IMR-90 (cell line): Measurements from ENCODE around the gene FICD. TPM values are rescaled to one million over a fixed set of nuclear protein-coding genes. Genes with fewer than 3 reads are reported as not detected.
A peak's percentile ranks its signal among the peaks of the same experiment; 100 is the strongest.

Experiments used
- ATAC-seq: fragments of 200-7000 bp; cut with Tn5 transposase; 2 replicates; pipeline ENCODE4 v1.9.1; 2020; ENCODE audit warnings: low read depth, mild to moderate bottlenecking, moderate library complexity
- BruUV-seq: library from RNA; stranded (reverse); fragments of 400-500 nt; replicated peaks from 2 replicates; lab custom pipeline; 2021; lab: Mats Ljungman, UMichigan
- CTCF ChIA-PET: fragments of 300-600 bp; formaldehyde crosslinking; extraction: SDS; loops from one replicate; lab custom pipeline; 2021; ENCODE audit warnings: antibody characterized with exemption; lab: Yijun Ruan, JAX
- POLR2A ChIA-PET: fragments of 300-600 bp; sonication (Branson Sonifier 250); formaldehyde crosslinking; loops from one replicate; lab custom pipeline; 2022; ENCODE audit warnings: antibody characterized with exemption; ENCODE audit not compliant: unreplicated experiment; lab: Charles Lee
- DNase-seq: peaks from one replicate; pipeline ENCODE4 v3.0.0; 2013
- H2AFZ ChIP-seq: replicated peaks from 2 replicates; pipeline ENCODE3; 2013; ENCODE audit warnings: low read length, mild to moderate bottlenecking; ENCODE audit not compliant: poor library complexity
- H2AK5ac ChIP-seq: 2 replicates; pipeline ENCODE4 v1.6.1; 2013; ENCODE audit warnings: low read depth, low read length, inconsistent platforms
- H2AK9ac ChIP-seq: replicated peaks from 2 replicates; pipeline ENCODE3; 2013; ENCODE audit warnings: mild to moderate bottlenecking, low read depth, low read length, moderate library complexity; ENCODE audit not compliant: poor library complexity
- H2BK120ac ChIP-seq: 2 replicates; pipeline ENCODE4 v1.6.1; 2013; ENCODE audit warnings: low read depth, low read length, inconsistent platforms
- H2BK15ac ChIP-seq: 3 replicates; pipeline ENCODE4 v1.6.1; 2013; ENCODE audit warnings: low read depth, low read length, inconsistent platforms
- H2BK20ac ChIP-seq: 2 replicates; pipeline ENCODE4 v1.6.1; 2013; ENCODE audit warnings: low read depth, mild to moderate bottlenecking, inconsistent platforms, low read length, moderate library complexity
- H2BK5ac ChIP-seq: 2 replicates; pipeline ENCODE4 v1.6.1; 2013; ENCODE audit warnings: mild to moderate bottlenecking, low read depth, low read length, inconsistent platforms; ENCODE audit not compliant: poor library complexity, severe bottlenecking
- H3K14ac ChIP-seq: replicated peaks from 2 replicates; pipeline ENCODE4 v1.6.1; 2013; ENCODE audit warnings: low read depth, low read length, inconsistent platforms
- H3K18ac ChIP-seq: 2 replicates; pipeline ENCODE4 v1.6.1; 2013; ENCODE audit warnings: low read depth, low read length, control low read depth
- H3K23ac ChIP-seq: 2 replicates; pipeline ENCODE4 v1.6.1; 2013; ENCODE audit warnings: low read depth, low read length, inconsistent platforms
- H3K27ac ChIP-seq: 2 replicates; pipeline ENCODE4 v1.5.1; 2013; ENCODE audit warnings: mild to moderate bottlenecking, control low read depth, low read length; ENCODE audit not compliant: insufficient read depth
- H3K27me3 ChIP-seq: 2 replicates; pipeline ENCODE4 v1.6.1; 2013; ENCODE audit warnings: low read length; ENCODE audit not compliant: control insufficient read depth, insufficient read depth
- H3K36me3 ChIP-seq: 2 replicates; pipeline ENCODE4 v1.6.1; 2013; ENCODE audit warnings: low read length, mixed read lengths; ENCODE audit not compliant: control insufficient read depth, insufficient read depth
- H3K4ac ChIP-seq: 2 replicates; pipeline ENCODE4 v1.6.1; 2013; ENCODE audit warnings: low read depth, low read length, inconsistent platforms
- H3K4me1 ChIP-seq: 2 replicates; pipeline ENCODE4 v1.6.1; 2013; ENCODE audit warnings: low read length, mixed read lengths; ENCODE audit not compliant: control insufficient read depth, insufficient read depth
- H3K4me2 ChIP-seq: 2 replicates; pipeline ENCODE4 v1.6.1; 2013; ENCODE audit warnings: low read depth, mild to moderate bottlenecking, control low read depth, low read length, moderate library complexity
- H3K4me3 ChIP-seq: 2 replicates; pipeline ENCODE4 v1.5.1; 2013; ENCODE audit warnings: low read depth, mild to moderate bottlenecking, control low read depth, low read length, moderate library complexity; ENCODE audit not compliant: insufficient read depth
- H3K56ac ChIP-seq: 2 replicates; pipeline ENCODE4 v1.6.1; 2013; ENCODE audit warnings: low read length, inconsistent platforms; ENCODE audit not compliant: insufficient read depth; ENCODE audit errors: extremely low read depth
- H3K79me1 ChIP-seq, 2 experiments: 2 replicates each; pipeline ENCODE4 v1.6.1; 2013; ENCODE audit warnings: low read length in 2 of 2, inconsistent platforms in 1 of 2, low read depth in 1 of 2
- H3K9ac ChIP-seq: 2 replicates; pipeline ENCODE4 v1.6.1; 2013; ENCODE audit warnings: low read depth, low read length, control low read depth
- H3K9me1 ChIP-seq: 2 replicates; pipeline ENCODE4 v1.6.1; 2013; ENCODE audit warnings: low read length, inconsistent platforms; ENCODE audit not compliant: insufficient read depth
- H3K9me3 ChIP-seq: 2 replicates; pipeline ENCODE4 v1.6.1; 2013; ENCODE audit warnings: low read length; ENCODE audit not compliant: control insufficient read depth, insufficient read depth
- H4K20me1 ChIP-seq: 2 replicates; pipeline ENCODE4 v1.6.1; 2013; ENCODE audit warnings: low read length, inconsistent platforms; ENCODE audit not compliant: insufficient read depth
- H4K5ac ChIP-seq: 2 replicates; pipeline ENCODE4 v1.6.1; 2013; ENCODE audit warnings: mild to moderate bottlenecking, low read depth, low read length, control low read depth
- H4K8ac ChIP-seq, 2 experiments: 2 replicates each; pipeline ENCODE4 v1.6.1; 2013; ENCODE audit warnings: low read depth in 2 of 2, low read length in 2 of 2, control low read depth in 1 of 2, inconsistent platforms in 1 of 2
- H4K91ac ChIP-seq: 2 replicates; pipeline ENCODE4 v1.6.1; 2013; ENCODE audit warnings: low read depth, low read length, inconsistent platforms; ENCODE audit not compliant: insufficient read depth
- BHLHE40 ChIP-seq: fragments of 150-350 bp; IDR thresholded peaks from 2 replicates; pipeline ENCODE4 v1.6.1; 2016; ENCODE audit warnings: mild to moderate bottlenecking, low read depth, low read length
- CEBPB ChIP-seq: IDR thresholded peaks from 2 replicates; pipeline ENCODE4 v1.6.1; 2012; ENCODE audit warnings: low read depth, low read length, improper control_type of control experiment
- CHD1 ChIP-seq: IDR thresholded peaks from 2 replicates; pipeline ENCODE4 v1.6.1; 2012; ENCODE audit warnings: low read depth, low read length, improper control_type of control experiment
- FOS ChIP-seq: fragments of 150-350 bp; IDR thresholded peaks from 2 replicates; pipeline ENCODE4 v1.6.1; 2016; ENCODE audit warnings: low read depth, low read length
- MAZ ChIP-seq: IDR thresholded peaks from 2 replicates; pipeline ENCODE4 v1.6.1; 2012; ENCODE audit warnings: low read depth, mild to moderate bottlenecking, low read length, improper control_type of control experiment, moderate library complexity, borderline replicate concordance
- MXI1 ChIP-seq: IDR thresholded peaks from 2 replicates; pipeline ENCODE4 v1.6.1; 2012; ENCODE audit warnings: low read depth, mild to moderate bottlenecking, low read length, moderate library complexity, borderline replicate concordance
- NFE2L2 ChIP-seq: fragments of 150-350 bp; IDR thresholded peaks from 2 replicates; pipeline ENCODE4 v1.6.1; 2016; ENCODE audit warnings: low read depth, mild to moderate bottlenecking, low read length
- RFX5 ChIP-seq: IDR thresholded peaks from 2 replicates; pipeline ENCODE4 v1.8.0; 2012; ENCODE audit warnings: low read depth, mild to moderate bottlenecking, low read length, moderate library complexity
- SMC3 ChIP-seq: fragments of 150-350 bp; IDR thresholded peaks from 2 replicates; pipeline ENCODE4 v1.6.1; 2016; ENCODE audit warnings: low read depth, mild to moderate bottlenecking, antibody characterized with exemption, low read length, moderate library complexity
- WGBS, 2 experiments: methylation state at CpG; one replicate each; pipeline versions ENCODE4 v1.1.5 to v1.1.7; 2013; ENCODE audit warnings: missing lambda C conversion rate in 2 of 2; ENCODE audit not compliant: insufficient read length in 1 of 2; ENCODE audit errors: extremely low coverage in 2 of 2; 5-methylcytosine and 5-hydroxymethylcytosine counted together
- dilution Hi-C: fragments of 300-500 bp; cut with HindIII; formaldehyde crosslinking; loops from one replicate; pipeline ENCODE4 v1.14.3; 2018; ENCODE audit warnings: low sequenced_read_pairs; ENCODE audit not compliant: unreplicated experiment
- in situ Hi-C: fragments of 300-500 bp; cut with MboI; formaldehyde crosslinking; loops from 3 replicates; pipeline ENCODE4 v1.14.3; 2019; ENCODE audit warnings: low sequenced_read_pairs, inconsistent platforms, mixed read lengths
- intact Hi-C: fragments of 100-400 bp; cut with micrococcal nuclease; formaldehyde crosslinking; loops from 2 replicates; pipeline ENCODE4 v1.10.0; 2022
- polyA plus RNA-seq, 3 experiments: library from polyadenylated mRNA; depleted of rRNA; stranded (reverse); fragments of >200 nt; gene quantifications; 2 replicates each; pipeline ENCODE4 v1.2.3, GENCODE V29; 2012; ENCODE audit warnings: low replicate concordance in 1 of 3
- total RNA-seq: library from RNA; depleted of rRNA; stranded (reverse); fragments of >200 nt; gene quantifications from 2 replicates; pipeline ENCODE4 v1.2.3, GENCODE V29; 2012
- TF ChIP-seq, protein P1 (sequence below): fragments of 150-350 bp; IDR thresholded peaks from 2 replicates; pipeline ENCODE4 v1.6.1; 2016; ENCODE audit warnings: low read depth, mild to moderate bottlenecking, low read length, moderate library complexity, borderline replicate concordance
- TF ChIP-seq, protein P2 (sequence below): conservative IDR thresholded peaks from 2 replicates; pipeline ENCODE4 v1.5.1; 2012; ENCODE audit warnings: mild to moderate bottlenecking, low read depth, low read length, improper control_type of control experiment
- TF ChIP-seq, protein P3 (sequence below): fragments of 150-350 bp; IDR thresholded peaks from 2 replicates; pipeline ENCODE4 v1.6.1; 2017; ENCODE audit warnings: mild to moderate bottlenecking, antibody characterized with exemption, low read length, low read depth

The FICD gene
- total and polyA plus RNA-seq, 2 of the 4 experiments (the other 2 are of a cell fraction), result 4.0 to 11.3 TPM

DNA sequence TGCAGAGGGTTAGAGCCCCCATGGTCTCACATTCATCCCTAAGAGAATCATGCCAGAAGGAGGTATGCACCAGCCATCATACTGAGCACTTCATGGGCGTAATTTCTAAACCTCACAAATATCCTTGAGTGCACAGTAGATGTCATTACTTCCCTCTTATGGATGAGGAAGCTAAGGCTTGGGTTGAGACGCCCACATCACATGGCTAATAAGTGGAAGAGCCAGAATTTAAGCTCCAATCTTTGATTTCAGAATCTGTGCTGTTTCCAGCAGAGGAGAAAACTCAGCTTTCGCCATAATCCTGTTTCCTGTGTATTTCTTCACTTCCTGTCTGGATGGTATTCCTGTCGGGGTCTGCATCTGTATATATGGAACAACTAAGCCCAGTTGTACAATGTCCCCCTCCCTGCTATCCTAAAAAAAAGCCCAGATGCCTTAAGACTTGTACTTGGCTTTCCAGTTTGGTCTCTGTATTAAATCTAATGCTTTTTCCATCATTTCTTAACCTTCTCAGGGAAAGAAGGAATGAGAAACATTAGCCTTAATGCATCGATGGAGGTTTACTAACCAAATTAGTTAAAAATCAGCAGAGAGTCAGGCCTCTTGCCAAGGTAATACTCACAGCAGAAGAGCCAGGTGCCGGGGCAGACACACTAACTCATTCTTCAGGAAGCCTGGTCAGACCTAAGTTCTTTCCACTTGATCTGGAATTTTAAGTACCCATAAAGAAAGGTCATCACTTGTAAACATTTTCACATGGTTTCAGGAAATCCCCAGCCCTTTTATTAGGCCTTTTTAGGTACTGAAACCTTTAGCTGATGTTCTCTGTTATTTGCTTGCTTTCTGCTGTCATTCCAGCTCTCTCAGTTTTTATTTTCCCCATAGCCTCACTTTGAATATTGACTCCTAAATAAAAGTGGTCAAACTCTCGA lies 52.6 kb downstream of the FICD start:
- BruUV-seq, result no TSS peak
- Histone ChIP-seq H2AFZ (no peak overlapping the region), H2BK5ac (no peak overlapping the region), H3K4ac (no peak overlapping the region), H2BK120ac (no peak overlapping the region), H3K36me3 (peaks cover 38% of the 10 kb centered on the region), H3K4me2 (no peak overlapping the region), H3K27ac (no peak overlapping the region), H3K9me3 (no peaks in the 10 kb centered on the region), H2AK5ac (no peak overlapping the region), H2BK15ac (no peak overlapping the region), H3K27me3 (no peaks in the 10 kb centered on the region), H3K23ac (no peak overlapping the region), H3K18ac (no peak overlapping the region), H3K9me1 (no peaks in the 10 kb centered on the region), H4K8ac (no peak overlapping the region), H3K14ac (no peak overlapping the region), H4K5ac (no peak overlapping the region), H3K4me3 (no peak overlapping the region), H3K4me1 (no peaks in the 10 kb centered on the region), H4K20me1 (0 out of 2 replicates have a peak, but pooled peaks cover 4% of the 10 kb centered on the region), H4K91ac (no peak overlapping the region), H3K9ac (no peak overlapping the region), H3K79me1 (peaks cover 14 to 24% of the 10 kb centered on the region in 2 experiments), H2AK9ac (no peak overlapping the region), H3K56ac (no peak overlapping the region), H2BK20ac (no peak overlapping the region)
- dilution Hi-C loops (no loop called here), in situ Hi-C loops (loop anchor here (5.0 to 10.0 kb wide), 3 partner anchors 50 to 387 kb away; no protein-coding TSS in a partner anchor), intact Hi-C loops (no loop called here)
- WGBS, 2 experiments, result 72% methylated on average over 2 of the region's 7 CpGs; no CpG with 5 or more reads in 1 of the 2 experiments
- ATAC-seq (no peak), DNase-seq (peak; percentile 15)
- CTCF ChIA-PET, result interaction anchor here (6.5 kb wide), 1 partner anchor 50 kb away, joined by 37 read pairs; no protein-coding TSS in a partner anchor
- TF ChIP-seq BHLHE40 (no peak), NFE2L2 (no peak), CHD1 (no peak), MXI1 (no peak), SMC3 (no peak), MAZ (no peak), FOS (no peak), CEBPB (no peak), RFX5 (no peak)
- TF ChIP-seq, protein P1, sequence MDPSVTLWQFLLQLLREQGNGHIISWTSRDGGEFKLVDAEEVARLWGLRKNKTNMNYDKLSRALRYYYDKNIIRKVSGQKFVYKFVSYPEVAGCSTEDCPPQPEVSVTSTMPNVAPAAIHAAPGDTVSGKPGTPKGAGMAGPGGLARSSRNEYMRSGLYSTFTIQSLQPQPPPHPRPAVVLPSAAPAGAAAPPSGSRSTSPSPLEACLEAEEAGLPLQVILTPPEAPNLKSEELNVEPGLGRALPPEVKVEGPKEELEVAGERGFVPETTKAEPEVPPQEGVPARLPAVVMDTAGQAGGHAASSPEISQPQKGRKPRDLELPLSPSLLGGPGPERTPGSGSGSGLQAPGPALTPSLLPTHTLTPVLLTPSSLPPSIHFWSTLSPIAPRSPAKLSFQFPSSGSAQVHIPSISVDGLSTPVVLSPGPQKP, result no peak
- TF ChIP-seq, protein P2, sequence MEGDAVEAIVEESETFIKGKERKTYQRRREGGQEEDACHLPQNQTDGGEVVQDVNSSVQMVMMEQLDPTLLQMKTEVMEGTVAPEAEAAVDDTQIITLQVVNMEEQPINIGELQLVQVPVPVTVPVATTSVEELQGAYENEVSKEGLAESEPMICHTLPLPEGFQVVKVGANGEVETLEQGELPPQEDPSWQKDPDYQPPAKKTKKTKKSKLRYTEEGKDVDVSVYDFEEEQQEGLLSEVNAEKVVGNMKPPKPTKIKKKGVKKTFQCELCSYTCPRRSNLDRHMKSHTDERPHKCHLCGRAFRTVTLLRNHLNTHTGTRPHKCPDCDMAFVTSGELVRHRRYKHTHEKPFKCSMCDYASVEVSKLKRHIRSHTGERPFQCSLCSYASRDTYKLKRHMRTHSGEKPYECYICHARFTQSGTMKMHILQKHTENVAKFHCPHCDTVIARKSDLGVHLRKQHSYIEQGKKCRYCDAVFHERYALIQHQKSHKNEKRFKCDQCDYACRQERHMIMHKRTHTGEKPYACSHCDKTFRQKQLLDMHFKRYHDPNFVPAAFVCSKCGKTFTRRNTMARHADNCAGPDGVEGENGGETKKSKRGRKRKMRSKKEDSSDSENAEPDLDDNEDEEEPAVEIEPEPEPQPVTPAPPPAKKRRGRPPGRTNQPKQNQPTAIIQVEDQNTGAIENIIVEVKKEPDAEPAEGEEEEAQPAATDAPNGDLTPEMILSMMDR, result no peak
- TF ChIP-seq, protein P3, sequence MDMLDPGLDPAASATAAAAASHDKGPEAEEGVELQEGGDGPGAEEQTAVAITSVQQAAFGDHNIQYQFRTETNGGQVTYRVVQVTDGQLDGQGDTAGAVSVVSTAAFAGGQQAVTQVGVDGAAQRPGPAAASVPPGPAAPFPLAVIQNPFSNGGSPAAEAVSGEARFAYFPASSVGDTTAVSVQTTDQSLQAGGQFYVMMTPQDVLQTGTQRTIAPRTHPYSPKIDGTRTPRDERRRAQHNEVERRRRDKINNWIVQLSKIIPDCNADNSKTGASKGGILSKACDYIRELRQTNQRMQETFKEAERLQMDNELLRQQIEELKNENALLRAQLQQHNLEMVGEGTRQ, result no peak
- POLR2A ChIA-PET, result no interaction called here
